CD4-positive, CD25-positive, alpha-beta regulatory T cell (primary cell): ENCODE results near the gene GASK1A. TPM values are rescaled to one million over a fixed set of nuclear protein-coding genes. Genes with fewer than 3 reads are reported as not detected.

ENCODE experiments used
- ATAC-seq, 2 donors: fragments of 150-1000 bp; cut with Tn5 transposase; one replicate each; pipeline ENCODE4 v1.10.0; 2021; ENCODE audit warnings: low read depth in 2 of 2, moderate number of reproducible peaks in 2 of 2, moderate library complexity in 1 of 2
- DNase-seq, 3 donors: peaks; one replicate each; pipeline versions ENCODE4 v3.0.0 to v3.0.0-alpha.2; 2012 to 2022; ENCODE audit warnings: mixed read lengths in 1 of 3
- H3K27ac ChIP-seq: one replicate; pipeline ENCODE4 v1.7.0; 2013; ENCODE audit warnings: mild to moderate bottlenecking, low read length; ENCODE audit not compliant: insufficient read depth, poor library complexity, severe bottlenecking
- H3K27me3 ChIP-seq: one replicate; pipeline ENCODE4 v1.7.0; 2013; ENCODE audit warnings: low read length; ENCODE audit not compliant: control insufficient read depth, insufficient read depth
- H3K36me3 ChIP-seq: one replicate; pipeline ENCODE4 v1.7.0; 2013; ENCODE audit warnings: mild to moderate bottlenecking, low read length, moderate library complexity; ENCODE audit not compliant: control insufficient read depth, insufficient read depth
- H3K4me1 ChIP-seq: 2 replicates; pipeline ENCODE4 v1.7.0; 2013; ENCODE audit warnings: mild to moderate bottlenecking, low read length; ENCODE audit not compliant: insufficient read depth, control insufficient read depth, poor library complexity, severe bottlenecking
- H3K4me3 ChIP-seq: one replicate; pipeline ENCODE4 v1.7.0; 2013; ENCODE audit warnings: low read depth, mild to moderate bottlenecking, low read length, moderate library complexity
- H3K9me3 ChIP-seq, 2 experiments: 1 replicate in 1 of 2; 2 replicates in 1 of 2; pipeline ENCODE4 v1.7.0; 2013; ENCODE audit warnings: low read length in 2 of 2, mild to moderate bottlenecking in 1 of 2, moderate library complexity in 1 of 2; ENCODE audit not compliant: control insufficient read depth in 2 of 2
- H3K27ac Mint-ChIP-seq, 3 donors: one replicate each; pipeline ENCODE4 v1.8.0; 2020 to 2022; ENCODE audit warnings: mild to moderate bottlenecking in 3 of 3, mixed read lengths in 3 of 3, moderate library complexity in 2 of 3
- H3K27me3 Mint-ChIP-seq: one replicate; pipeline ENCODE4 v1.8.0; 2022; ENCODE audit warnings: mild to moderate bottlenecking, mixed read lengths
- H3K36me3 Mint-ChIP-seq: one replicate; pipeline ENCODE4 v1.8.0; 2020; ENCODE audit warnings: mixed read lengths
- H3K4me1 Mint-ChIP-seq, 4 donors: one replicate each; pipeline ENCODE4 v1.8.0; 2020 to 2022; ENCODE audit warnings: mixed read lengths in 4 of 4, mild to moderate bottlenecking in 1 of 4
- H3K4me3 Mint-ChIP-seq, 4 donors: one replicate each; pipeline ENCODE4 v1.8.0; 2020 to 2022; ENCODE audit warnings: mild to moderate bottlenecking in 4 of 4, mixed read lengths in 4 of 4, moderate library complexity in 3 of 4
- H3K9me3 Mint-ChIP-seq, 7 donors: one replicate each; pipeline ENCODE4 v1.8.0; 2020 to 2022; ENCODE audit warnings: mixed read lengths in 7 of 7, mild to moderate bottlenecking in 3 of 7, moderate library complexity in 2 of 7
- polyA plus RNA-seq, 4 donors: library from polyadenylated mRNA; unstranded; fragments of 300-500 nt; fragmentation: Illumina TruSeq; gene quantifications; one replicate each; pipeline ENCODE4 v1.2.3, GENCODE V29; 2021
- total RNA-seq: library from RNA; stranded (reverse); gene quantifications from one replicate; pipeline ENCODE4 v1.2.3, GENCODE V29; 2022

The GASK1A gene
- total and polyA plus RNA-seq, 5 donors from 2014 or later: not detected

GRCh38 chr3:43034200-43034599, 55.1 kb downstream of the GASK1A start:
- H3K4me1 ChIP-seq: peaks cover 5% of the 10 kb centered on the region
- Mint-ChIP-seq H3K4me3 (no peak overlapping the region), H3K27ac (no peak overlapping the region), H3K36me3 (no peaks in the 10 kb centered on the region), H3K27me3 (peaks cover 11% of the 10 kb centered on the region), H3K4me1 (peaks cover 9 to 26% (median 16%) of the 10 kb centered on the region in 4 donors), H3K9me3 (no peaks in the 10 kb centered on the region)
- H3K36me3 ChIP-seq: no peaks in the 10 kb centered on the region
- H3K9me3 ChIP-seq: no peaks in the 10 kb centered on the region
- no peaks in the 10 kb centered on the region for H3K27me3 ChIP-seq
- DNase-seq: no peak
- ATAC-seq: no peak
- no peak overlapping the region for H3K4me3 ChIP-seq
- no peak overlapping the region for H3K27ac ChIP-seq

GRCh38 chr3:43034911-43035310, 55.8 kb downstream of the GASK1A start:
- ATAC-seq (no peak), DNase-seq (no peak)
- no peaks in the 10 kb centered on the region for H3K36me3 ChIP-seq
- H3K27me3 Mint-ChIP-seq: peaks cover 11% of the 10 kb centered on the region
- no peaks in the 10 kb centered on the region for H3K9me3 ChIP-seq
- no peak overlapping the region for H3K27ac ChIP-seq
- H3K4me1 Mint-ChIP-seq: peaks cover 9 to 28% (median 18%) of the 10 kb centered on the region in 4 donors
- no peak overlapping the region for H3K4me3 ChIP-seq
- no peak overlapping the region for H3K27ac Mint-ChIP-seq
- no peak overlapping the region for H3K4me3 Mint-ChIP-seq
- H3K4me1 ChIP-seq: peaks cover 5% of the 10 kb centered on the region
- no peaks in the 10 kb centered on the region for H3K9me3 Mint-ChIP-seq
- no peaks in the 10 kb centered on the region for H3K36me3 Mint-ChIP-seq
- H3K27me3 ChIP-seq: no peaks in the 10 kb centered on the region

GRCh38 chr3:43035801-43036365, 56.8 kb downstream of the GASK1A start:
- Mint-ChIP-seq H3K36me3 (no peaks in the 10 kb centered on the region), H3K27ac (no peak overlapping the region), H3K4me3 (no peak overlapping the region), H3K27me3 (peaks cover 11% of the 10 kb centered on the region), H3K4me1 (peaks cover 9 to 28% (median 19%) of the 10 kb centered on the region in 4 donors), H3K9me3 (no peaks in the 10 kb centered on the region)
- no peak overlapping the region for H3K4me3 ChIP-seq
- H3K27ac ChIP-seq: no peak overlapping the region
- no peaks in the 10 kb centered on the region for H3K9me3 ChIP-seq
- H3K4me1 ChIP-seq: peaks cover 5% of the 10 kb centered on the region
- H3K27me3 ChIP-seq: no peaks in the 10 kb centered on the region
- DNase-seq: no peak
- ATAC-seq: no peak
- no peaks in the 10 kb centered on the region for H3K36me3 ChIP-seq

GRCh38 chr3:43036621-43037423, 57.7 kb downstream of the GASK1A start:
- Mint-ChIP-seq H3K27ac (peak overlapping the region in 1 of 3 donors; percentile 20), H3K4me3 (peak overlapping the region in 1 of 4 donors; percentile 61), H3K4me1 (peaks cover 9 to 28% (median 19%) of the 10 kb centered on the region in 4 donors), H3K36me3 (no peaks in the 10 kb centered on the region), H3K9me3 (peaks cover 0 to 2% (median 0%) of the 10 kb centered on the region in 7 donors), H3K27me3 (peaks cover 11% of the 10 kb centered on the region)
- no peaks in the 10 kb centered on the region for H3K36me3 ChIP-seq
- no peak overlapping the region for H3K4me3 ChIP-seq
- no peak overlapping the region for H3K27ac ChIP-seq
- no peak for DNase-seq
- peaks cover 5% of the 10 kb centered on the region for H3K4me1 ChIP-seq
- no peaks in the 10 kb centered on the region for H3K27me3 ChIP-seq
- ATAC-seq: no peak
- H3K9me3 ChIP-seq: no peaks in the 10 kb centered on the region

- Histone ChIP-seq H3K36me3 (no peaks in the 10 kb centered on the region), H3K4me3 (peak overlapping the region; percentile 47), H3K27ac (no peak overlapping the region), H3K4me1 (peaks cover 5% of the 10 kb centered on the region), H3K9me3 (no peaks in the 10 kb centered on the region), H3K27me3 (no peaks in the 10 kb centered on the region)
- DNase-seq (peak in 2 of 3 donors; percentile 19 to 61), ATAC-seq (peak; percentile 37 to 53)
- peaks cover 9 to 28% (median 19%) of the 10 kb centered on the region in 4 donors for H3K4me1 Mint-ChIP-seq
- H3K4me3 Mint-ChIP-seq: peak overlapping the region in 2 of 4 donors; percentile 31 to 63
- no peaks in the 10 kb centered on the region for H3K36me3 Mint-ChIP-seq
- peaks cover 0 to 2% (median 0%) of the 10 kb centered on the region in 7 donors for H3K9me3 Mint-ChIP-seq
- H3K27me3 Mint-ChIP-seq: peaks cover 11% of the 10 kb centered on the region
- H3K27ac Mint-ChIP-seq: no peak overlapping the region
These were observed 58.9 kb downstream of the GASK1A start for GRCh38 chr3:43038010-43038409.

GRCh38 chr3:43041517-43041916, 62.4 kb downstream of the GASK1A start:
- H3K9me3 Mint-ChIP-seq: peaks cover 3 to 15% (median 5%) of the 10 kb centered on the region in 7 donors
- H3K4me1 ChIP-seq: peaks cover 5% of the 10 kb centered on the region

GRCh38 chr3:43043071-43043766, 64.1 kb downstream of the GASK1A start:
- no peak overlapping the region for H3K4me3 Mint-ChIP-seq
- H3K36me3 Mint-ChIP-seq: peaks cover 4% of the 10 kb centered on the region
- ATAC-seq (no peak), DNase-seq (no peak)
- Histone ChIP-seq H3K4me1 (no peaks in the 10 kb centered on the region), H3K4me3 (no peak overlapping the region), H3K27ac (no peak overlapping the region), H3K9me3 (peaks cover 0 to 11% of the 10 kb centered on the region in 2 experiments), H3K36me3 (no peaks in the 10 kb centered on the region), H3K27me3 (no peaks in the 10 kb centered on the region)
- H3K9me3 Mint-ChIP-seq: peaks cover 4 to 23% (median 6%) of the 10 kb centered on the region in 7 donors
- H3K27me3 Mint-ChIP-seq: no peaks in the 10 kb centered on the region
- peaks cover 5 to 15% (median 11%) of the 10 kb centered on the region in 4 donors for H3K4me1 Mint-ChIP-seq
- no peak overlapping the region for H3K27ac Mint-ChIP-seq

More at GRCh38 chr3:43041517-43041916, 62.4 kb downstream of the GASK1A start:
- H3K27ac ChIP-seq: no peak overlapping the region
- H3K27me3 ChIP-seq: no peaks in the 10 kb centered on the region
- Mint-ChIP-seq H3K4me3 (no peak overlapping the region), H3K36me3 (no peaks in the 10 kb centered on the region), H3K4me1 (peaks cover 9 to 28% (median 17%) of the 10 kb centered on the region in 4 donors), H3K27me3 (peaks cover 6% of the 10 kb centered on the region), H3K27ac (no peak overlapping the region)
- H3K36me3 ChIP-seq: no peaks in the 10 kb centered on the region
- peaks cover 0 to 11% of the 10 kb centered on the region in 2 experiments for H3K9me3 ChIP-seq
- no peak for DNase-seq
- no peak for ATAC-seq
- no peak overlapping the region for H3K4me3 ChIP-seq
